ENCODE measurements around the gene CDH23. TPM values are rescaled to one million over a fixed set of nuclear protein-coding genes. Genes with fewer than 3 reads are reported as not detected.

Gene CDH23
- total RNA-seq, 1 experiment from 2014 or later: 0.34 TPM

GRCh38 chr10:71613261-71613777, 216.6 kb downstream of the CDH23 start:
- intact Hi-C loops (cut with micrococcal nuclease; ENCODE audit: unreplicated experiment): no loop called here
- DNase-seq: no peak
- Histone ChIP-seq H3K9me3 (peaks cover 5% of the 10 kb centered on the region; the same call in 1 of the 2 replicates), H3K36me3 (ENCODE audit: control insufficient read depth, insufficient read depth, low read length) (no peaks in the 10 kb centered on the region), H3K4me3 (ENCODE audit: low read depth, low read length) (no peak overlapping the region), H3K27me3 (replicated peaks; ENCODE audit: control insufficient read depth, insufficient read depth, low read length) (no peaks in the 10 kb centered on the region), H3K4me1 (peaks cover 14% of the 10 kb centered on the region; the same call in 1 of the 2 replicates)
- Mint-ChIP-seq H3K36me3 (ENCODE audit: insufficient read depth, unreplicated experiment) (no peaks in the 10 kb centered on the region), H3K4me1 (ENCODE audit: low read depth, unreplicated experiment) (no peaks in the 10 kb centered on the region), H3K4me3 (ENCODE audit: unreplicated experiment) (no peak overlapping the region), H3K27me3 (ENCODE audit: insufficient read depth, unreplicated experiment) (peaks cover 3% of the 10 kb centered on the region), H3K9me3 (ENCODE audit: unreplicated experiment) (no peaks in the 10 kb centered on the region), H3K27ac (ENCODE audit: unreplicated experiment) (no peak overlapping the region)
- TF ChIP-seq, protein P1, sequence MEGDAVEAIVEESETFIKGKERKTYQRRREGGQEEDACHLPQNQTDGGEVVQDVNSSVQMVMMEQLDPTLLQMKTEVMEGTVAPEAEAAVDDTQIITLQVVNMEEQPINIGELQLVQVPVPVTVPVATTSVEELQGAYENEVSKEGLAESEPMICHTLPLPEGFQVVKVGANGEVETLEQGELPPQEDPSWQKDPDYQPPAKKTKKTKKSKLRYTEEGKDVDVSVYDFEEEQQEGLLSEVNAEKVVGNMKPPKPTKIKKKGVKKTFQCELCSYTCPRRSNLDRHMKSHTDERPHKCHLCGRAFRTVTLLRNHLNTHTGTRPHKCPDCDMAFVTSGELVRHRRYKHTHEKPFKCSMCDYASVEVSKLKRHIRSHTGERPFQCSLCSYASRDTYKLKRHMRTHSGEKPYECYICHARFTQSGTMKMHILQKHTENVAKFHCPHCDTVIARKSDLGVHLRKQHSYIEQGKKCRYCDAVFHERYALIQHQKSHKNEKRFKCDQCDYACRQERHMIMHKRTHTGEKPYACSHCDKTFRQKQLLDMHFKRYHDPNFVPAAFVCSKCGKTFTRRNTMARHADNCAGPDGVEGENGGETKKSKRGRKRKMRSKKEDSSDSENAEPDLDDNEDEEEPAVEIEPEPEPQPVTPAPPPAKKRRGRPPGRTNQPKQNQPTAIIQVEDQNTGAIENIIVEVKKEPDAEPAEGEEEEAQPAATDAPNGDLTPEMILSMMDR (IDR thresholded peaks at IDR 0.05; ENCODE audit: insufficient read depth in 1 of 2, low read depth in 1 of 2, low read length in 1 of 2, severe bottlenecking in 1 of 2, unreplicated experiment in 1 of 2): no peak
- CTCF ChIA-PET: interaction anchor here (1.0 to 1.4 kb wide), 2 partner anchors 95 to 294 kb away, joined by 3 to 5 read pairs; partner anchors contain the start of gene SLC29A3
- POLR2A ChIA-PET: no interaction called here
- BruUV-seq (replicated peaks): no TSS peak

DNA sequence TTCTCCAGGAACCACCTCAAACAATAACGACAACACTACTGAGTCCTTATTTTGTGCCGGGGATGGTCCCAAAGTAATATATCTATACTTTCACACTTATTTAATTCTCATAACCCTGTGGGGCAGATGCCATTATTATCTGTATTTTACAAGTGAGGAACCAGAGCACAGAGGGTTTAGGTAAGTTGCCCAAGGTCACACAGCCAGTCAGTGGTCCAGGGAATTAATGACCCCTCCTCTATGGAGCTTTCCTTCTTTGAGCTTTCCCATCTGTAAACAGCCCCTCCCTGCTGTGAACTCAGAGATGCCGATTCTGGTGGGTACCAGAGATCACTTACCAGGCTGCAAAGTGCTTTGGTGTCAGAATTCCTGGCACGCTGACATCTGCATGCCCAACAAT, 217.2 kb downstream of the CDH23 start:
- H3K27ac Mint-ChIP-seq (ENCODE audit: unreplicated experiment): no peak overlapping the region
- H3K4me3 Mint-ChIP-seq (ENCODE audit: unreplicated experiment): no peak overlapping the region
- Histone ChIP-seq H3K4me3 (ENCODE audit: low read depth, low read length) (no peak overlapping the region), H3K36me3 (ENCODE audit: control insufficient read depth, insufficient read depth, low read length) (no peaks in the 10 kb centered on the region), H3K4me1 (peaks cover 14% of the 10 kb centered on the region; the same call in 1 of the 2 replicates), H3K27me3 (replicated peaks; ENCODE audit: control insufficient read depth, insufficient read depth, low read length) (no peaks in the 10 kb centered on the region), H3K9me3 (peaks cover 5% of the 10 kb centered on the region; the same call in 1 of the 2 replicates)
- POLR2A ChIA-PET: no interaction called here
- H3K9me3 Mint-ChIP-seq (ENCODE audit: unreplicated experiment): no peaks in the 10 kb centered on the region
- BruUV-seq (replicated peaks): no TSS peak
- TF ChIP-seq, protein P1 (IDR thresholded peaks at IDR 0.05; ENCODE audit: insufficient read depth in 1 of 2, low read depth in 1 of 2, low read length in 1 of 2, severe bottlenecking in 1 of 2, unreplicated experiment in 1 of 2): no peak
- no peaks in the 10 kb centered on the region for H3K36me3 Mint-ChIP-seq (ENCODE audit: insufficient read depth, unreplicated experiment)
- H3K27me3 Mint-ChIP-seq (ENCODE audit: insufficient read depth, unreplicated experiment): peaks cover 3% of the 10 kb centered on the region
- intact Hi-C loops (cut with micrococcal nuclease; ENCODE audit: unreplicated experiment): no loop called here
- H3K4me1 Mint-ChIP-seq (ENCODE audit: low read depth, unreplicated experiment): no peaks in the 10 kb centered on the region
- DNase-seq: no peak
- CTCF ChIA-PET: interaction anchor here (1.0 to 1.4 kb wide), 2 partner anchors 94 to 295 kb away, joined by 3 to 5 read pairs; partner anchors contain the start of gene SLC29A3

GRCh38 chr10:71614946-71615345, 218.2 kb downstream of the CDH23 start:
- Histone ChIP-seq H3K4me3 (ENCODE audit: low read depth, low read length) (no peak overlapping the region), H3K36me3 (ENCODE audit: control insufficient read depth, insufficient read depth, low read length) (no peaks in the 10 kb centered on the region), H3K4me1 (peaks cover 14% of the 10 kb centered on the region; the same call in 1 of the 2 replicates), H3K27me3 (replicated peaks; ENCODE audit: control insufficient read depth, insufficient read depth, low read length) (no peaks in the 10 kb centered on the region), H3K9me3 (peaks cover 5% of the 10 kb centered on the region; the same call in 1 of the 2 replicates)
- Mint-ChIP-seq H3K9me3 (ENCODE audit: unreplicated experiment) (no peaks in the 10 kb centered on the region), H3K4me3 (ENCODE audit: unreplicated experiment) (no peak overlapping the region), H3K27ac (ENCODE audit: unreplicated experiment) (no peak overlapping the region), H3K27me3 (ENCODE audit: insufficient read depth, unreplicated experiment) (peaks cover 3% of the 10 kb centered on the region), H3K36me3 (ENCODE audit: insufficient read depth, unreplicated experiment) (no peaks in the 10 kb centered on the region), H3K4me1 (ENCODE audit: low read depth, unreplicated experiment) (no peaks in the 10 kb centered on the region)
- TF ChIP-seq, protein P1 (IDR thresholded peaks at IDR 0.05; ENCODE audit: insufficient read depth in 1 of 2, low read depth in 1 of 2, low read length in 1 of 2, severe bottlenecking in 1 of 2, unreplicated experiment in 1 of 2): no peak
- BruUV-seq (replicated peaks): no TSS peak
- intact Hi-C loops (cut with micrococcal nuclease; ENCODE audit: unreplicated experiment): no loop called here
- no peak for DNase-seq
- ChIA-PET POLR2A (no interaction called here), CTCF (no interaction called here)

All from Caco-2 (cell line).